ENCODE results near the gene NUMBL.

NUMBL gene

GRCh38 chr19:40619333-40620160 lies 70.9 kb downstream of the NUMBL start:
- H3K9me3 Mint-ChIP-seq: no peaks in the 10 kb centered on the region
- H3K4me1 Mint-ChIP-seq: peaks cover 21% of the 10 kb centered on the region

GRCh38 chr19:40617961-40618360 lies 72.5 kb downstream of the NUMBL start:
- Mint-ChIP-seq H3K9me3 (no peaks in the 10 kb centered on the region), H3K4me1 (peaks cover 15% of the 10 kb centered on the region)

More at GRCh38 chr19:40619333-40620160, 70.9 kb downstream of the NUMBL start:
- Mint-ChIP-seq H3K4me3 (no peak overlapping the region), H3K36me3 (ENCODE audit: low read depth) (peaks cover 72% of the 10 kb centered on the region), H3K27me3 (ENCODE audit: low read depth) (peaks cover 3% of the 10 kb centered on the region), H3K27ac (no peak overlapping the region)
- TF ChIP-seq CTCF (IDR thresholded peaks at IDR 0.05; ENCODE audit: unreplicated experiment in 3 of 3): no peak

GRCh38 chr19:40616941-40617340 lies 73.5 kb downstream of the NUMBL start:
- Mint-ChIP-seq H3K27me3 (ENCODE audit: low read depth) (peaks cover 13% of the 10 kb centered on the region), H3K4me3 (no peak overlapping the region), H3K4me1 (peaks cover 14% of the 10 kb centered on the region), H3K9me3 (no peaks in the 10 kb centered on the region), H3K36me3 (ENCODE audit: low read depth) (peaks cover 61% of the 10 kb centered on the region), H3K27ac (no peak overlapping the region)
- TF ChIP-seq CTCF (IDR thresholded peaks at IDR 0.05; ENCODE audit: unreplicated experiment in 3 of 3): no peak

More at GRCh38 chr19:40617961-40618360, 72.5 kb downstream of the NUMBL start:
- no peak for TF ChIP-seq CTCF (IDR thresholded peaks at IDR 0.05; ENCODE audit: unreplicated experiment in 3 of 3)
- Mint-ChIP-seq H3K27me3 (ENCODE audit: low read depth) (peaks cover 5% of the 10 kb centered on the region), H3K36me3 (ENCODE audit: low read depth) (peaks cover 62% of the 10 kb centered on the region), H3K4me3 (no peak overlapping the region), H3K27ac (no peak overlapping the region)

- no peaks in the 10 kb centered on the region for H3K9me3 Mint-ChIP-seq
- peaks cover 54% of the 10 kb centered on the region for H3K36me3 Mint-ChIP-seq (ENCODE audit: low read depth)
- H3K4me1 Mint-ChIP-seq: peaks cover 14% of the 10 kb centered on the region
- peaks cover 15% of the 10 kb centered on the region for H3K27me3 Mint-ChIP-seq (ENCODE audit: low read depth)
- H3K27ac Mint-ChIP-seq: no peak overlapping the region
- TF ChIP-seq CTCF (IDR thresholded peaks at IDR 0.05; ENCODE audit: unreplicated experiment in 3 of 3): no peak
- no peak overlapping the region for H3K4me3 Mint-ChIP-seq
These were observed 74.3 kb downstream of the NUMBL start for GRCh38 chr19:40616178-40616577.

Data from nephron (organoid).